HG03558 (cell line): Measurements from ENCODE around the gene SLC5A12.

Source experiments
- ATAC-seq: cut with Tn5 transposase; IDR thresholded peaks from one replicate; pipeline ENCODE4 v1.9.1; 2021; ENCODE audit warnings: moderate number of reproducible peaks; ENCODE audit not compliant: unreplicated experiment; ENCODE audit errors: extremely low read depth

The SLC5A12 gene

GRCh38 chr11:26719998-26720397, 1.9 kb downstream of the SLC5A12 start:
- no peak for ATAC-seq

- no peak for ATAC-seq
These were observed 2.4 kb downstream of the SLC5A12 start for GRCh38 chr11:26719289-26719973.

- ATAC-seq: no peak
These were observed 4.1 kb downstream of the SLC5A12 start for GRCh38 chr11:26717771-26718170.

GRCh38 chr11:26715133-26715532, 6.7 kb downstream of the SLC5A12 start:
- no peak for ATAC-seq

- no peak for ATAC-seq
These were observed 9.4 kb downstream of the SLC5A12 start for GRCh38 chr11:26712497-26712896.

- no peak for ATAC-seq
These were observed 11.4 kb downstream of the SLC5A12 start for GRCh38 chr11:26710489-26710888.

GRCh38 chr11:26708736-26709456, 13.0 kb downstream of the SLC5A12 start:
- no peak for ATAC-seq

GRCh38 chr11:26706181-26706580, 15.7 kb downstream of the SLC5A12 start:
- ATAC-seq: no peak

GRCh38 chr11:26704249-26704648, 17.6 kb downstream of the SLC5A12 start:
- no peak for ATAC-seq

GRCh38 chr11:26703411-26704191, 18.3 kb downstream of the SLC5A12 start:
- no peak for ATAC-seq

GRCh38 chr11:26702406-26702805, 19.5 kb downstream of the SLC5A12 start:
- no peak for ATAC-seq

GRCh38 chr11:26700574-26701235, 21.2 kb downstream of the SLC5A12 start:
- no peak for ATAC-seq

- ATAC-seq: no peak
These were observed 23.6 kb downstream of the SLC5A12 start for GRCh38 chr11:26698224-26698623.

- ATAC-seq: no peak
These were observed 25.5 kb downstream of the SLC5A12 start for GRCh38 chr11:26696330-26696729.

- no peak for ATAC-seq
These were observed 33.2 kb downstream of the SLC5A12 start for GRCh38 chr11:26688701-26689100.

- no peak for ATAC-seq
These were observed 34.5 kb downstream of the SLC5A12 start for GRCh38 chr11:26687351-26687750.

GRCh38 chr11:26677566-26677965, 44.3 kb downstream of the SLC5A12 start:
- no peak for ATAC-seq

GRCh38 chr11:26676641-26677040, 45.2 kb downstream of the SLC5A12 start:
- no peak for ATAC-seq

GRCh38 chr11:26675233-26675928, 46.5 kb downstream of the SLC5A12 start:
- no peak for ATAC-seq

GRCh38 chr11:26665946-26666345, 55.9 kb downstream of the SLC5A12 start:
- ATAC-seq: no peak
